Testis (tissue), 2 donors: ENCODE measurements around the gene NR2F6.

ENCODE experiments used
- POLR2A ChIP-seq: fragments of 450-650 bp; IDR thresholded peaks from one replicate; pipeline ENCODE4 v1.6.1; 2017; ENCODE audit warnings: antibody characterized with exemption, mild to moderate bottlenecking, moderate library complexity
- TF ChIP-seq, protein P1 (sequence below), 3 experiments: fragments of 450-650 bp in 2 of 3; fragments of 200-600 bp in 1 of 3; sonication (generic) in 1 of 3; IDR thresholded peaks; one replicate each; pipeline ENCODE4 v1.5.1; 2016 to 2019; ENCODE audit warnings: antibody characterized with exemption in 3 of 3, mild to moderate bottlenecking in 2 of 3, moderate library complexity in 1 of 3

DNA sequence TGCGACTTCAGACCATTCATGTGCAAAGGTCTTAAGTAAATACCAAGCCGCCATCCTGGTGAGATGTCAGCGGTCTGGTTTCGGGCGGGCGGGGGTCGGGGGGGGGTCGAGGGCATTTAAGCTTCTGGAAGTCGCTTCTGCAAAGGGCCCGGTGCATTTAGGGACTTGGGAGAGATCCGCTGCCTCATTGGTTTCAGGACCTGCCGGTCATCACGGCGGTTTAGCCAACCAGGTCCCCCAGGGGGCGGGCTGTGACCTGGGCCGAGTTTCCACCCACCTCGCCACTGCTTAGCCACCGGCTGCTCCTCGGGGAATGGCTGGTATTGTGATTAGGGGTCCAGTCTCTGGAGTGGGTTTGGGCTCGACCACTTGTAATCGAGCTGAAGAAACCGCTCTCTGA lies 43.8 kb upstream of the NR2F6 start:
- TF ChIP-seq, protein P1, sequence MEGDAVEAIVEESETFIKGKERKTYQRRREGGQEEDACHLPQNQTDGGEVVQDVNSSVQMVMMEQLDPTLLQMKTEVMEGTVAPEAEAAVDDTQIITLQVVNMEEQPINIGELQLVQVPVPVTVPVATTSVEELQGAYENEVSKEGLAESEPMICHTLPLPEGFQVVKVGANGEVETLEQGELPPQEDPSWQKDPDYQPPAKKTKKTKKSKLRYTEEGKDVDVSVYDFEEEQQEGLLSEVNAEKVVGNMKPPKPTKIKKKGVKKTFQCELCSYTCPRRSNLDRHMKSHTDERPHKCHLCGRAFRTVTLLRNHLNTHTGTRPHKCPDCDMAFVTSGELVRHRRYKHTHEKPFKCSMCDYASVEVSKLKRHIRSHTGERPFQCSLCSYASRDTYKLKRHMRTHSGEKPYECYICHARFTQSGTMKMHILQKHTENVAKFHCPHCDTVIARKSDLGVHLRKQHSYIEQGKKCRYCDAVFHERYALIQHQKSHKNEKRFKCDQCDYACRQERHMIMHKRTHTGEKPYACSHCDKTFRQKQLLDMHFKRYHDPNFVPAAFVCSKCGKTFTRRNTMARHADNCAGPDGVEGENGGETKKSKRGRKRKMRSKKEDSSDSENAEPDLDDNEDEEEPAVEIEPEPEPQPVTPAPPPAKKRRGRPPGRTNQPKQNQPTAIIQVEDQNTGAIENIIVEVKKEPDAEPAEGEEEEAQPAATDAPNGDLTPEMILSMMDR (IDR thresholded peaks at IDR 0.05), result no peak
- no peak for TF ChIP-seq POLR2A
